Suppressor macrophage (primary cell): ENCODE measurements around the gene FGR.

Source experiments
- DNase-seq, 4 experiments: peaks; one replicate each; pipeline ENCODE4 v3.0.0-alpha.2; 2020 to 2022

Gene FGR

DNA sequence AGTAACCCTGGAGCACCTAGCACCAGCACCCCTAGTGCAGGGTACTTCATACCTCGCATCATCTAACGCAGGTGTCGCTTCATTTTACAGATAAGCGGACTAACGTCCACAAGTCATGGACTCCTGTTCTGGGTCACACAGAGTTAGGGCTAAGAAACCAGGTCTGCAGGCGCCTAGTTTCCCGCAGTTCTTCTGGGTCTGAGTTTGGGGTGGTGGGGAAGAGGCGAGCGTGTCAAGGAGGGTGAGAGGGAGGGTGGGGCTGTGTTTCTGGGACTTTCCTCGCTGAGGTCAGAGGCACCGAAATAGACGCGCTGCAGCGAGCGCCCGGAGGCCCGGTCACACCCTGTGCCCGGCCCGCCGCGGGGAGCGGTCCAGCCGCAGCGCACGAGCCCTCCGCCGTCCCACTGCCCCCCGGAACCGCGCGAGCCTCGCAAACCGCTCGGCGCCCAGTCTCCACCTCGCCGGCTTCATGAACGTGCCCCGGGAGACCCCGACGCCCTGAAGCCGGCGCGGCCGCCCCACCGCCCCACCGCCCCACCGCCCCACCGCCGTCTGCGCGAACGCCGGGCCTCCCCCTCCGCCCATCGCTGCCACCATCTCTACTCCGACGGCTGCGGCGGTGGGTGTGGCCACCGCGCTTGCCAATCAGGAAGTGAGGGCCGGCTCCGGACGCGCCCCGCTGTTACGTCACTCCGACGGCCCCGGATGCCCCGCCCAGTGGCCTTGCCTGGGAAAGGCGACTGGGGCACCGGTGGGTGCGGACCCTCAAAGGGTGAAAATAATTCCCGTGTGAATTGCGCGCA, 24.7 kb upstream of the FGR start:
- DNase-seq: peak; percentile 93 to 97 (median 95)

DNA sequence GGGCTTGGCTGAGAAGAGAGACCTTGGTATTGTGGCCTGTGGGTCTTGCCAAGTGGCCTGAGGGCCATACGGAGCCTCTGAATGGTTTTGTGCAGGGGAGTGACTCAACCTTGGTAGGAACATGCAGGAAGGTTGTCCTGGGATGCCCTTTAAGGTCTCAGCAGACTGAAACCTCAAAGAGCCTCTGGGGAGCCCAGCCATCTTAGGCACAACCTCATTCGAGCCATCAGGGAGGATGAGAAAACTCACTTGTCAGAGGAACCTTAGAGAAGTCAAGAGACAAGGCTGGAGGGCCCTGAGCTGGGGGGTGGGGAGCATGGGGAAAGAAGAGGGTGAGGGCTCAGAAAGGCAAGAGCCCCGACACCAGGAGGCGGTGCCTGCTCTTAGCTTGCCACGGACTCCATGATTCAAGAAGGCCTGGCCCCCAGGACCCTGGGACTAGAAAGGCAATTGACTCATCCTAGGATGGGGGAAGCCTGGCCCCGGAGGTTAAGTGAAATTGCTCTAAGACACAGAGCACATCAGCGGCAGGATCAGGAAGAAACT, 24.0 kb upstream of the FGR start:
- peak; percentile 54 to 79 (median 66) for DNase-seq

DNA sequence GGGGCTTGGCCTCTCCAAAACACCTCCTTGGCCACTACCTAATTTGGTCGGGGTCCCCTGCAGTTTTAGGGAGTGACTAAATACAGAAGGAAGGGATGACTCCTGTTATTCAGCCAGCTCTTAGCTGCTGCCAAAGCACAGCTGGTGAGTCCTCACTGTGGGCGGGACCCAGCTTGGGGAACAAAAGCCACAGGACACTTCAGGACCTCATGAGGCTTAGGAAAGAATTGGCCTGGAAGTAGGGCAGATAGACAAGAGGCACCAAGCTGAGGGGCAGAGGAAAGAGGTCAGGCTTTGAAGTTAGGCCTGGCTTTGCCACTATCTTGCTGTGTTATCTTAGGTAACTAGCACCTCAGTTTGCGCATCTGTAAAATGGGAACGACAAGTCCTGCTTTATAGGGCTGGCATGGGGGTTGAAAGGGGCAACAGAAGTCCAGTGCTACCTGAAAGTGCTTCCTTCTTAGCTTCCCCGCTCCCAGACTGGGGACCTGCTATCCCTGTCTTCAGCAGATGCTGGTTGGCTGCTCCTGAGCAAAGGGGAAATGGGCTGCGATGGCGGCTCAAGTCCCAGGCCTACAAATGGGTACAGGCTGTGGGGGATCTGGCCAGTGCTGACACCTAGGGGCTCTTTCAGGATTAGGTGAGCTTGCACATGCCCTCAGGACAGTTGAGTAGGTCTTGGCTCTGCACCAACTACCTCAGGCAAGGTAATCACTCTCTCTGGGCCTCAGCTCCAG, 21.3 kb upstream of the FGR start:
- peak; percentile 90 to 97 (median 96) for DNase-seq

DNA sequence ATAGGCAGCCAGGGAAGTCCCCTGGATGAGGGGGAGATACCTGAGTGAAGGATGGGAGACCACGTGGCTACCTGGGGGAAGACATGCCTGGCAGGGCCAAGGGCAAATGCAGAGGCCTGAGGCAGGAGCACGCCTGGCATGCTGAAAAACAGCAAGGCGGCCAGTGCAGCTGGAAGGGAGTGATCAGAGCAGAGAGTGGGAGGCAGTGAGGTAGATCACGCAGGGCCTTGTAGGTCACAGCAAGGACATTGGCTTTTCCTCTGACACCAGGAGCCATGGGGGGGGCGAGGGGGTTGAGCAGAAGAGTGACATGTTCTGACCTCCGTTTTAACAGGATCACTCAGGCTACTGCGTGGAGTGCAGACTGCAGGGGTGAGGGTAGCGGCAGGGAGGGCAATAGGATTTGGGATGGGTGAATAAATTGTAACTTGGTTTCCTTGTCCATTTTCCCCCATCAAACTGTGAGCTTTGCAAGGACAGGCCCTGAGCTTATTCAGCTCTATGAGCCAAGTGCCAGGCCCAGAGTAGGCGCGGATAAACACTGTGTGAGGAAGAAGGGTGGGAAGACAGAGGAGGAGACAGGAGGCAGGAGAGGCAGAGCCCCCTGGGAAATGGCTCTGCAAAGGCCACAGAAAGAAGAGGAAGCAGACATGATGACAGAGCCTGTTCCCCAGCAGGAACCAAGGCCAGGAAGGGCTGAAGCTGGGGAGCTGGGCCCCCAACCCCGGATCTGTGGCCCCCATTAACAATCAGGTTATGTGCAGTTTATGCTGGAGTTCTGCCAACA, 20.4 kb upstream of the FGR start:
- DNase-seq: peak; percentile 75 to 87 (median 84)

DNA sequence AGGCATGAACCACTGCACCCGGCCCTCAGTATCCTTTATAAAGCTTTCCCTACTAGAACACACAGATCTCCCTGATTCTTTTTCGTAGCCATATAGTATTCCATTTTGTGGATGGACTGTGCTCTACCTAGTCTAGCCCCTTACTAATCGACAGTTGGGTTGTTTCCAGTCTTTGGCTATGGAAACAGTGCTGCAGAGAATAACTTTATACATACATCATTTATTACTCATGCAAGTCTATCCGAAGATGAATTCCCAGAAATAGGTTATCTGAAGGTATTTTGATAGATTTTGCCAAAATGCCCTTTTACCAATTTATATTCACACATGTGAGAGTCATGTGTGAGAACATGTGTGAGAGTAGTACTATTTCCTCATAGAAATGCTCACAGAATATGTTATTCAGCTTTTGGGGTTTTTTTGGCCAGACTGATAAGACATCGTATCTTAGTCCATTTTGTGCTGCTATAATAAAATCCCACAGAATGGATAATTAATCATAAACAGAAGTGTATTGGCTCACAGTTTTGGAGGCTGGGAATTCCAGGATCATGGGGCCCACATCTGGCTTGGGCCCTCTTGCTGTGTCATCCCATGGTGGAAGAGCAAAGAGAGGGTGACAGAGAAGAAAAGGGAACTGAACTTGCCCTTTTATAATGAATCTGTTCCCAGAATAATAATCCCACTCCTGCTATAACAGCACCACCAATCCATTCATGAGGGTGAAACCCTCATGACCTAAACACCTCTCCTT, 17.3 kb upstream of the FGR start:
- DNase-seq: peak in 3 of 4 experiments; percentile 51 to 62 (median 57)

DNA sequence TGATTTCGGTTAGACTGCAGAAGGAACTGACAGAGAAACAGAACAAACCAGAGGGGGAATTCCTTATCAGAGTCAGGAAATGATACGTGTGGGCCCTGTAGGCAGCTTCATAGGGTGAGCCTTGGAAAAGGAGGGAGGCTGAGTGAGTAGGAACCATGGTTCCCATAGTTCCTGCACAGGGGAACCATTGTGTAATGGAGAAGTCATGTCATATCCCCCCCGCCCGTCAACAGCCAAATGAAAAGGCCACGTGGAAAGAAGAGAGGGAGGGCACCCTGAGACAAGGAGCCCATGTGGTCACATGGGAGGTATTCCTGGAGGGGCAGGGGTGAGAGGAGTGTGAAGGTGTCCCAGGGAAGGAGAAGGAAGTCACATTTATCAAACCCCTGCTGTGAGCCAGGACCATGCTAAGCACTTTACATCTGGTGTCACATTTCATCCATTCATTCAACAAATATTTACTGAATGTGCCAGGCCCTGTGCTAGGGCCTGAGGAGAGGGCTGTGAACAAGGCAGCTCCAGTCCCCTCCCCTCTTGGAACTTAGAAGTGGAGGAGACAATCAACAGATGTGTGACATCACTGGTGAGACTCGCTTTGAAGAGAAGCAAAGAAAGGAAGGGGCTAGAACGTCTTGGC, 15.7 kb upstream of the FGR start:
- peak; percentile 84 to 94 (median 90) for DNase-seq

DNA sequence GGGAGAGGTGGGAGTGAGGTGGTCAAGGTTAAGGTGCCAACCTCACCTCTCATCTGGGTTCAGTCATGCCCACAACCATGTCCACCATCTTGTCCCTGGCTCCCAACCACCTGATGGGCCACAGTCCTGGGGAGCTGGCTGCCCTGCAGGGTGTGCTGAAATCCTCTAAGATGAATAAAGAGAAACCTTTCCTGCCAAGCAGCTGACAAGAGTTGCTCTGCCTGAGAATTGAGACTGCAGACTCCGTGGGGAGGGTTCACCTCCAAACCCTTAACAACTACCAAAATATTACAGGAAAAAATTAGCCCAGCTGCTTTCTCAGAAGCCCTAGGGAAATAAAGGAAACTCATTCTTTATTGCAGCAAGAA, 15.2 kb upstream of the FGR start:
- no peak for DNase-seq

DNA sequence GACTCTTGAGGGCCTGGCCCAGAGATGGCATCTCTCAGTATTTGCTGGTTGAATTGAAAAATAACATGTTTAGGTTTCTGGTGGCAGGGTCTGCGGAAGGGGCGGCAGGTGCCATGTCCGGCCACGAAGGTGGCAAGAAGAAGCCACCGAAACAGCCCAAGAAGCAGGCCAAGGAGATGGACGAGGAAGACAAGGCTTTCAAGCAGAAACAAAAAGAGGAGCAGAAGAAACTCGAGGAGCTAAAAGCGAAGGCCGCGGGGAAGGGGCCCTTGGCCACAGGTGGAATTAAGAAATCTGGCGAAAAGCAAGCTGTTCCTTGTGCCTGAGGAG, 14.3 kb upstream of the FGR start:
- no peak for DNase-seq

DNA sequence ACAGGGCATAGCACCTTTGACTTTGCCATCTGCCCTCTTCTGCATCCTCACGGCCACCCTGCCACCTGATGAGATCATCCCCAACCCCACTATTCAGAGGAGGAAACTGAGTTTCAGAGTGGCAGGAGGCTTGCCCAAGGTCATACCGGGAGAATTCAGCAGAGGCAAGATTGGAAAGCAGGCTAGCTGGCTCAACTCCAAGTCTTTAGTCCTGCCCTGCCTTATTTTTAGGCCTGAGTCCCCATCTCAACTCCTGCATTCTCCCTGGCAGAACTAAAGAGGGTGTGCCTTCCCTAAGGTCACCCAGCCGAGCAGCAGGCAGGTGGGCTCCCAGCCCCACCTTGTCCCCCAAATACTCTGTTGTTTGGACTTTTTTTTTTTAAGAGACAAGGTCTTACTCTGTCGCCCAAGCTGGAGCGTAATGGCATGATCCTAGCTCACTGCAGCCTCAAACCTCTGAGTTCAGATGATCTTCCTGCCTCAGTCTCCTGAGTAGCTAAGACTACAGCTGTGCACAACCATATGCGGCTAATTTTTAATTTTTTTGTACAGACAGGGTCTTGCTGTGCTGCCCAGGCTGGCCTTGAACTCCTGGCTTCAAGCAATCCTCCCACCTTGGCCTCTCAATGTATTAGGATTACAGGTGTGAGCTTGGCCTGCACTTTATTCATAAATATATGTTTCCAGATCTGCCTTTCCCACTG, 13.8 kb upstream of the FGR start:
- peak in 1 of 4 experiments; percentile 14 for DNase-seq

DNA sequence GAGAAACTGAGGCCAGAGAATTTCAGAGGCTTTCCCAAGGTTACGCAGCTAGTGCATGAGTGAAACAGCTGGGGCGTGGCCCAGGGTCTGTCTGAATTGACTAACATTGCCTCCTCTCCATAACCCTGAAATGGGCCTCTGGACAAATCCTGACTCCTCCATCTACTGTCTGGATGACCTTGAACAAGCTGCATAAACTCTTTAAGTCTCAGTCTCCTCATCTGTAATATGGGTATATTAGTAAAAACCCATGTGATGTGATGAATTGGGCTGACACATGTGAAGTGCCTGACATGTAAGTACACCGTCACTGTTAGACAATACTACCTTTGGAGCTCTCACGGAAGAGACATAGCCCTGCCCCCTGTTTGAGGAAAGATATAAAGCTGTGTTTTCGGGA, 12.3 kb upstream of the FGR start:
- DNase-seq: no peak

DNA sequence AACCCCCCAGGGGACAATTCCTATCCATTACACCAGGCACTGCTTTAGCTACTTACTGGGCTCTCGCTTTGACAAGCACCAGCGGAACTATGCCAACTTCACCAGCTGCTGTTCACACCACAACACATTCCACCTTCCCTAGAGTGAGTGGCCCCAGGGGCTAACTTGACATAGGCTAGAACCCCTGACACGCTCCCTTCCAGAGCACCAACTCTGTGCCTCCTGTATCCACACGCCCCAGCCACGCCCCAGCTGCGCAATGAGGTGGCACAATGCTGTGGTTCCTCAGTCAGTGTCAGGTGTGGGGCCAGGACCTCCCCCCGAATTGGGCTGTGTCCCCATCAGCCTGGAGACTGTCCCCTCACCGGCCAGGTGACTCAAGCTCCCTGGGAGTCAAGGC, 11.7 kb upstream of the FGR start:
- DNase-seq: peak in 1 of 4 experiments; percentile 8

DNA sequence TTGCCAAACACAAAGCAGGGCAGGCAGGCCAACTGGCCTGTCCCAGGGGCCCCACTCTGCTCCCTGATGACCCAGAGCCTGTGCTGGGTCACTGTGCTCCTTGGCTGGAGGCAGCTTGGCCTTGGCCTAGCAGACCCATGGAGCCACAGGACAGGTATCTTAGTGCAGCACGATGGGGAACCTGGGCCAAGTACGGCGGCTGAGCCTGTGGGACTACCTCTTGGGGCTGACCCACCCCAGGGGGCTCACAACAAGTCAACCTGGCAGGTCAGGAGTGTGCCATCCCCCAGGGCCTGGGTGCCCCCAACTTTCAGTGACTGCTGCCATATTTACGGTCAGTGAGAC, 10.1 kb upstream of the FGR start:
- DNase-seq: no peak

DNA sequence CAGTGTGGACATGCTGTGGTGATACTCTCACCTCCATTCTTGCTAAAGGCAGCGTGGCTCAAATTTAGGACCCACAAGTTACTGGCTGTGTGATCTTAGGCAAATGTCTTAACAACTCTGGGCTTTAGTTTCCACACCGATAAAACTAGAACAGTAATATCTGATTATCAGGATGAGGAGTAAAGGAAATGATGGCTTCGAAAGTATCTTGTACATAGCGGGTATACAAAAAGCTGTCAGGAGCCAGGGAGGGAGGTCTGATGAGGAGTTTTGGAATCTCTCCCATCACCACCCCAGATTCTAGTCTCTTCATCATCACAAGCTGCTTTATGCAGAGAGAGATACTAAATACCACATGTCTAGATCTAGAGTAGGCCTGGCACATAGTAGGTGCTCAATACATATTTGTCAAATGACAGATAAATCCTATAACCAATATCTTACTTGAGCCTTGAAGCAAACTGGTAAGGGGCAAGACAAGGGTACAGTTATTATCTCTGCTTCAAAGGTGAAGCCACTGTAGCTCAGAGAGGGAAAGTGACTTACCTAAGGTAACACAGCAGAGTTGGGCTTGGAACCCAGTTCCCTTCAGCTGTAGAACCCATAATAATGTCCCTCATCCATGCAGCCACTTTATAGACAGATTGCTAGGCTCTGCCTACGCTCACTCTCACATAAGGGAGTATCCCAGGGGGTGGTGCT, 9.5 kb upstream of the FGR start:
- no peak for DNase-seq

DNA sequence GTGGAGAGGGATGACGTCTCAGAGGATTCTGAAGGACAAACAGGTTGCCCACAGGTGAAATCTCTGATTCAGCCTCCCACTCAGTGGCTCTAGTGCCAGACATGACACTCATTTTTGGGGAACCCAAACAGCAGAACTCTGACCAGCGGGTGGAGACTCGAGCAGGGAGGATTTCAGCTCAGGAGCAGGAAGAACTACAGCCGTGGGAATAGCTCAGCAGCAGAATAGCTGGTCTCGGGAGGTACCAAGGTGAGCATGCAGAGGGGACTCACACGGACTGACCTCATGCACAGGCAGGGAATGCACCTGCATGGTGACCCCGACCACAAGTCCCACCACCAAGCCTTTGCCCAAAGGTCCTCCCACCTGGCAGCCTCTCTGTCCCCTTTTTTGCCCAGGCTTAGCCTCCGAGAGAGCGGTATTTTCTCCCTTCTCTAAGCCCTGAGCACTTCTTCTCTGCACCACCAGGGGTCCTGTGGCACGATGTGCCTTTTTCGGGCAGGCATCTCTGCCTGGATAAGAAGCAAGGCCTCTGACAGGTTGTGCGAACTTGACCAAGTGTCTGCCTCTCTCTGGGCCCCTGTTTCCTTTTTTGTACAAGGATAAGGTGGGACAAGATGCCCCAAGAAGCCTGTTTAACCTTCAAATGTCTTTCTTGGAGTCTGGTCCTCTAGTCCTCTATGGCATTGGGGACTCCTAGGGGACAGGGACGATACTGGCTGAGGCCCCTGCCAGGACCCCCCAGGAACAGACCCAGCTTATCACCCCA, 8.8 kb upstream of the FGR start:
- DNase-seq: peak; percentile 63 to 82 (median 76)

DNA sequence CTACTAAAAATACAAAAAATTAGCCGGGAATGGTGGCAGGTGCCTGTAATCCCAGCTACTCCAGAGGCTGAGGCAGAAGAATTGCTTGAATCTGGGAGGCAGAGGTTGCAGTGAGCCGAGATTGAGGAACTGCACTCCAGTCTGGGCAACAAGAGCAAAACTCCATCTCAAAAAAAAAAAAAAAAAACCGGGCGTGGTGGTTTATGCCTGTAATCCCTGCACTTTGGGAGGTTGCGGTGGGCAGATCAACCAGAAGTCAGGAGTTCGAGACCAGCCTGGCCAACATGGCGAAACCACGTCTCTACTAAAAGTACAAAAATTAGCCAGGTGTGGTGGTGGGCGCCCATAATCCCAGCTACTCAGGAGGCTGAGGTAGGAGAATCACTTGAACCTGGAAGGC, 5.5 kb upstream of the FGR start:
- peak; percentile 34 to 62 (median 60) for DNase-seq

DNA sequence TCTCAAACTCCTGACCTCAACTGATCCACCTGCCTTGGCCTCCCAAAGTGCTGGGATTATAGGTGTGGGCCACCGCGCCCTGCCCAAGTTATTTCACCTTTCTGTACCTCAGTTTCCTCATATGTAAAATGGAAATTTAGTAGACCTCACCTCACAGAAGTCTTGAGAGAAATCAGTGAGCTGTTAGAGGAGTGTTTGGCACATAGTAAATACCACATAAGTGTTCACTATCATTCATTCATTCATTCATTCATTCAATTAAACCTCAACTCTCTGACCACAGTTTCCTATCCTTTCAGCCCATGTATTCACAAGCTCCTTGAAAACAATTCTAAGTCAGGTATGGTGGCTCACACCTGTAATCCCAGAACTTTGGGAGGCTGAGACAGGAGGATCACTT, 3.8 kb upstream of the FGR start:
- no peak for DNase-seq

DNA sequence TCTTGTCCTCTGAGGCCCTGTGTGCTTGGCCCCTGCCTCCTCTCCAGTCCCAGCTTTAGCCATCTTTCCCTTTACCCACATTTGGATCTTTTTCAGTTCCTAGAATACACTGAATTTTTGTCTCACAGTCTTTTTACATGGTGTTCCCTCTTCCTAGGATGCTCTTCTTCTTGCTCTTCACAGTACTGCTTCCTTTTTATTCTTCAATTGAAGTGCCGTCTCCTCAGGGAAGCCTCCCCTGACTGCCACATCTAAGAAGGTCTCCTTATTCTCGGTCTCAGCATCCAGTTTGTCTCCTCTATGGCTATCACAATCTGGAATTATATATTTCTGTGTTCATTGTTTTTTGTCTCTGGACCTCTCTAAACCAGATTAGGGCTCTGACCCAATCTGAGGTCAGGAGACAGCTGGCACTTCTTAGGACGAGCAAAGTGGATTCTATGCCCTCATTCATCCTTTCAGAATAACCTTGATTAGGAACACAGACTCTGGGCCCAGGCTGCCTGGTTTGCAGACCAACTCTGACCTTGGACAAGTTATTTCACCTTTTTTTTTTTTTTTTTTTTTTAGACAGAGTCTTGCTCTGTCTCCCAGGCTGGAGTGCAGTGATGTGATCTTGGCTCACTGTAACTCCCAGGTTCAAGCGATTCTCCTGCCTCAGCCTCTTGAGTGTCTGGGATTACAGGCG, 3.2 kb upstream of the FGR start:
- DNase-seq: peak in 2 of 4 experiments; percentile 5 to 12

DNA sequence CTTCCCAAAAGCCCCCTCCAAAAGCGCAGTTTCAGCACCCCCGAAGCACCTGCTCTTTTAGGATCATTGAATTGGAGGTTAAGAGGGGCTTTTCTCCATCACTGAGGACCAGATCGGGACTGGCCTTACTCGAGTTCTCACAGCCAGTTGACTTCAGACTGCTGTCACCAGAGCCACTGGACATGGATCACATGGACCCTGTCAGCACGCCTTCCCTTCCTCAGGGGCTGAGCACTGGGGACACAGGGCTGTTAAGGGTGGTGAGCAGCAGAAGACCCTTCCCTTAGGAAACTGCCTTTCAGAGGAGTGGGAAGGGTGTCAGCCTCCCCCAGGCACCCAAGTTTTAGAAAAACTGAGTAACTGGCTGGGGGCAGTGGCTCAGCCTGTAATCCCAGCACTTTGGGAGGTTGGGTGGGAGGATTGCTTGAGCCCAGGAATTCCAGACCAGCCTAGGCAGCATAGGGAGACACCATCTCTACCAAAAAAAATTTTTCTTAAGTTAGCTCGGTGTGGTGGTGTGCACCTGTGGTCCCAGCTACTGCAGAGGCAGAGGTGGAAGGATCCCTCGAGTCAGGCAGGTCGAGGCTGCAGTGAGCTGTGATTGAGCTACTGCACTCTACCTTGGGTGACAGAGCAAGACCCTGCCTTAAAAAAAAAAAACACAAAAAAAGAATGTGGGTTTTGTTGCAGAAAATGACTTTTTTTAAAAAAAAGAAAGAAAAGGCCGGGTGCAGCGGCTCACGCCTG, 584 bp upstream of the FGR start:
- peak; percentile 37 to 64 (median 60) for DNase-seq
